Measurements from ENCODE around the gene TEAD1.

TEAD1 gene

GRCh38 chr11:12815931-12816494 is 141.8 kb downstream of the TEAD1 start:
- no peak for DNase-seq
- no peaks in the 10 kb centered on the region for H3K36me3 Mint-ChIP-seq
- ATAC-seq (replicated peaks), result no peak
- H3K4me3 Mint-ChIP-seq, result no peak overlapping the region
- peaks cover 0 to 2% of the 10 kb centered on the region in 2 donors for H3K9me3 Mint-ChIP-seq
- H3K4me1 Mint-ChIP-seq, result peaks cover 0 to 1% of the 10 kb centered on the region in 2 donors
- no peak overlapping the region for H3K27ac Mint-ChIP-seq
- peaks cover 13 to 32% of the 10 kb centered on the region in 2 donors for H3K27me3 Mint-ChIP-seq

- peaks cover 10 to 34% of the 10 kb centered on the region in 2 donors for H3K27me3 Mint-ChIP-seq
- no peak overlapping the region for H3K4me3 Mint-ChIP-seq
- H3K27ac Mint-ChIP-seq, result no peak overlapping the region
- H3K9me3 Mint-ChIP-seq, result no peaks in the 10 kb centered on the region
- ATAC-seq (replicated peaks) (no peak), DNase-seq (no peak)
- no peaks in the 10 kb centered on the region for H3K36me3 Mint-ChIP-seq
- H3K4me1 Mint-ChIP-seq, result no peaks in the 10 kb centered on the region
Observed at GRCh38 chr11:12817681-12818332, 143.6 kb downstream of the TEAD1 start.

- Mint-ChIP-seq H3K4me1 (no peaks in the 10 kb centered on the region), H3K4me3 (no peak overlapping the region), H3K36me3 (no peaks in the 10 kb centered on the region), H3K27ac (no peak overlapping the region), H3K27me3 (peaks cover 8 to 29% of the 10 kb centered on the region in 2 donors), H3K9me3 (no peaks in the 10 kb centered on the region)
- DNase-seq, result no peak
- ATAC-seq (replicated peaks), result no peak
Observed at GRCh38 chr11:12818333-12819015, 144.3 kb downstream of the TEAD1 start.

GRCh38 chr11:12822392-12823022 is 148.3 kb downstream of the TEAD1 start:
- ATAC-seq (replicated peaks) (no peak), DNase-seq (no peak)
- H3K4me1 Mint-ChIP-seq, result no peaks in the 10 kb centered on the region
- H3K9me3 Mint-ChIP-seq, result no peaks in the 10 kb centered on the region
- no peak overlapping the region for H3K4me3 Mint-ChIP-seq
- no peaks in the 10 kb centered on the region for H3K36me3 Mint-ChIP-seq
- no peak overlapping the region for H3K27ac Mint-ChIP-seq
- peaks cover 6 to 39% of the 10 kb centered on the region in 2 donors for H3K27me3 Mint-ChIP-seq

- DNase-seq, result no peak
- Mint-ChIP-seq H3K9me3 (no peaks in the 10 kb centered on the region), H3K27ac (no peak overlapping the region), H3K4me1 (peaks cover 4 to 14% of the 10 kb centered on the region in 2 donors), H3K27me3 (peaks cover 25 to 59% of the 10 kb centered on the region in 2 donors), H3K36me3 (no peaks in the 10 kb centered on the region), H3K4me3 (no peak overlapping the region)
- ATAC-seq (replicated peaks), result no peak
Observed at GRCh38 chr11:12824281-12825041, 150.2 kb downstream of the TEAD1 start.

GRCh38 chr11:12826441-12826840 is 152.2 kb downstream of the TEAD1 start:
- no peak for ATAC-seq (replicated peaks)
- peaks cover 6 to 20% of the 10 kb centered on the region in 2 donors for H3K4me1 Mint-ChIP-seq

GRCh38 chr11:12827369-12827768 is 153.1 kb downstream of the TEAD1 start:
- H3K9me3 Mint-ChIP-seq, result no peaks in the 10 kb centered on the region
- peaks cover 36 to 63% of the 10 kb centered on the region in 2 donors for H3K27me3 Mint-ChIP-seq
- no peaks in the 10 kb centered on the region for H3K36me3 Mint-ChIP-seq
- peaks cover 6 to 20% of the 10 kb centered on the region in 2 donors for H3K4me1 Mint-ChIP-seq
- no peak overlapping the region for H3K27ac Mint-ChIP-seq
- ATAC-seq (replicated peaks) (no peak), DNase-seq (no peak)
- H3K4me3 Mint-ChIP-seq, result no peak overlapping the region

More at GRCh38 chr11:12826441-12826840, 152.2 kb downstream of the TEAD1 start:
- Mint-ChIP-seq H3K36me3 (no peaks in the 10 kb centered on the region), H3K27ac (no peak overlapping the region), H3K9me3 (no peaks in the 10 kb centered on the region), H3K4me3 (no peak overlapping the region), H3K27me3 (peaks cover 38 to 70% of the 10 kb centered on the region in 2 donors)
- no peak for DNase-seq

- ATAC-seq (replicated peaks) (no peak), DNase-seq (no peak)
- Mint-ChIP-seq H3K4me3 (peak overlapping the region in 1 of 2 donors; percentile 11), H3K9me3 (peaks cover 0 to 4% of the 10 kb centered on the region in 2 donors), H3K27ac (no peak overlapping the region), H3K4me1 (peaks cover 6 to 20% of the 10 kb centered on the region in 2 donors), H3K36me3 (no peaks in the 10 kb centered on the region), H3K27me3 (peaks cover 40 to 63% of the 10 kb centered on the region in 2 donors)
Observed at GRCh38 chr11:12827929-12828812, 153.9 kb downstream of the TEAD1 start.

GRCh38 chr11:12829131-12829530 is 154.9 kb downstream of the TEAD1 start:
- Mint-ChIP-seq H3K4me1 (peaks cover 6 to 20% of the 10 kb centered on the region in 2 donors), H3K36me3 (no peaks in the 10 kb centered on the region), H3K27me3 (peaks cover 37 to 66% of the 10 kb centered on the region in 2 donors), H3K27ac (no peak overlapping the region), H3K9me3 (peaks cover 0 to 4% of the 10 kb centered on the region in 2 donors), H3K4me3 (no peak overlapping the region)
- ATAC-seq (replicated peaks), result no peak
- DNase-seq, result no peak

- H3K9me3 Mint-ChIP-seq, result peaks cover 0 to 4% of the 10 kb centered on the region in 2 donors
- H3K27me3 Mint-ChIP-seq, result peaks cover 37 to 63% of the 10 kb centered on the region in 2 donors
- no peak overlapping the region for H3K27ac Mint-ChIP-seq
- no peak for DNase-seq
- no peaks in the 10 kb centered on the region for H3K36me3 Mint-ChIP-seq
- peaks cover 6 to 20% of the 10 kb centered on the region in 2 donors for H3K4me1 Mint-ChIP-seq
- no peak overlapping the region for H3K4me3 Mint-ChIP-seq
- ATAC-seq (replicated peaks), result no peak
Observed at GRCh38 chr11:12829540-12830314, 155.5 kb downstream of the TEAD1 start.

- DNase-seq, result no peak
- Mint-ChIP-seq H3K9me3 (peaks cover 0 to 4% of the 10 kb centered on the region in 2 donors), H3K27me3 (peaks cover 37 to 54% of the 10 kb centered on the region in 2 donors), H3K4me3 (no peak overlapping the region), H3K36me3 (no peaks in the 10 kb centered on the region), H3K27ac (no peak overlapping the region), H3K4me1 (peaks cover 6 to 20% of the 10 kb centered on the region in 2 donors)
- no peak for ATAC-seq (replicated peaks)
Observed at GRCh38 chr11:12831471-12832202, 157.4 kb downstream of the TEAD1 start.
